BJ (cell line): ENCODE results near the gene PHACTR4. TPM values are rescaled to one million over a fixed set of nuclear protein-coding genes. Genes with fewer than 3 reads are reported as not detected.
"Not testable (repeated sequence)": the region's sequence is repeated elsewhere in the genome, so short reads cannot be mapped to it uniquely, and the experiment has no call there.

Experiments
- CTCF ChIA-PET: fragments of 350-600 bp; formaldehyde crosslinking; extraction: SDS; loops from one replicate; lab custom pipeline; 2021; ENCODE audit warnings: antibody characterized with exemption, inconsistent platforms; lab: Yijun Ruan, JAX
- POLR2A ChIA-PET: fragments of 300-600 bp; sonication (Branson Sonifier 250); formaldehyde crosslinking; extraction: SDS; loops from one replicate; lab custom pipeline; 2021; ENCODE audit warnings: antibody characterized with exemption; lab: Charles Lee
- DNase-seq: peaks from one replicate; pipeline ENCODE4 v3.0.0-alpha.2; 2011; ENCODE audit warnings: low read depth
- H3K27me3 ChIP-seq: 2 replicates; pipeline ENCODE4 v1.6.0; 2011; ENCODE audit warnings: low read length; ENCODE audit not compliant: control insufficient read depth, insufficient read depth
- H3K36me3 ChIP-seq: 2 replicates; pipeline ENCODE4 v1.5.1; 2011; ENCODE audit warnings: low read length; ENCODE audit not compliant: control insufficient read depth, insufficient read depth
- H3K4me3 ChIP-seq: 2 replicates; pipeline ENCODE4 v1.5.1; 2011; ENCODE audit warnings: low read depth, mild to moderate bottlenecking, control low read depth, low read length
- CTCF ChIP-seq: IDR thresholded peaks from 2 replicates; pipeline ENCODE4 v1.5.1; 2011; ENCODE audit warnings: low read depth, mild to moderate bottlenecking, control low read depth, inconsistent platforms, low read length, moderate library complexity; ENCODE audit not compliant: insufficient read depth
- polyA plus RNA-seq: library from polyadenylated mRNA; depleted of rRNA; stranded (reverse); fragments of >200 nt; gene quantifications from 2 replicates; pipeline ENCODE4 v1.2.3, GENCODE V29; 2011

The PHACTR4 gene
- polyA plus RNA-seq, 1 experiment, result 5.2 TPM

- H3K4me3 ChIP-seq, result no peak overlapping the region
- H3K27me3 ChIP-seq, result no peaks in the 10 kb centered on the region
- ChIA-PET POLR2A (interaction anchor here (0.6 kb wide), 1 partner anchor 184 kb away, joined by 3 read pairs; no protein-coding TSS in a partner anchor), CTCF (interaction anchor here (0.7 to 1.5 kb wide), 2 partner anchors 15 to 129 kb away, joined by 3 read pairs; no protein-coding TSS in a partner anchor)
- no peak for TF ChIP-seq CTCF
- no peak for DNase-seq
- no peaks in the 10 kb centered on the region for H3K36me3 ChIP-seq
Measured at GRCh38 chr1:28443550-28443949, 74.0 kb downstream of the PHACTR4 start.

DNA sequence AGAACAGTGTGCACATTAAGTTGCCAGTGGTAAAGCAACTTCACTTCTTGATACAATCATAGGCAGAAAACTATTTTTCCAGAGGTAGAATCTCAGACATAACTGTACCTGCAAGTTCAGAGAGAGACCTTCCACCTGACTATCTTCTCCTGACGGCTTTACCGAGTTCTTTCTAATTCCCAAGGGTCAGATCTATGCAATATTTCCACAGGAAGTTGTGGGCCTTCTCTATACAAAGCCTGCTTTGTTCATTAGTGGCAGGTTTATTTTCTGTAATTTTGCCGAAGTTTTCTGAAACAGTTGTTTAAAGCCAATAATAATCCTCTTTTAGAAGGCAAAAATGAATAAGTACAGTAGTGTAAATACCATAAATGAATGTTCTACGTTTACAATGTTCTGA lies 78.1 kb downstream of the PHACTR4 start:
- no peak for TF ChIP-seq CTCF
- no peak for DNase-seq
- no peaks in the 10 kb centered on the region for H3K27me3 ChIP-seq
- ChIA-PET CTCF (interaction anchor here (1.0 kb wide), 1 partner anchor 15 kb away, joined by 3 read pairs; no protein-coding TSS in a partner anchor), POLR2A (no interaction called here)
- no peak overlapping the region for H3K4me3 ChIP-seq
- H3K36me3 ChIP-seq, result no peaks in the 10 kb centered on the region

DNA sequence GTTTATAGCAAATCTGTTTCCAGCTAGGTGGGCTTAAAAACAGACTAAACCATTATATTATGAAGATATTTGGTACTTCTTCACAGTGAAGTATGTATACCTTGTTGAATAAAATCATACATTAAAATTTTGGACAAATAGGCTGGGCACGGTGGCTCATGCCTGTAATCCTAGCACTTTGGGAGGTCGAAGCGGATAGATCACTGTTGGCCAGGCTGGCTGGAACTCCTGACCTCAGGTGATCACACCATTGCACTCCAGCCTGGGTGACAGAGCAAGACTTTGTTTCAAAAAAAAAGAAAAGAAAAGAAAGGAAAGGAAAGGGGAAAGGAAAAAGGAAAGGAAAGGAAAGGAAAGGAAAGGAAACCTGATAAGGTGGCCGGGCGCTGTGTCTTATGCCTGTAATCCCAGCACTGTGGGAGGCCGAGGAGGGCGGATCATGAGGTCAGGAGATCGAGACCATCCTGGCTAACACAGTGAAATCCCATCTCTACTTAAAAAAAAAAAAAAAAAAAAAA lies 78.6 kb downstream of the PHACTR4 start:
- DNase-seq, POLR2A ChIA-PET, H3K36me3 ChIP-seq, H3K4me3 ChIP-seq, H3K27me3 ChIP-seq: not testable (repeated sequence)
- CTCF ChIA-PET, result interaction anchor here (1.0 kb wide), 1 partner anchor 16 kb away, joined by 3 read pairs; no protein-coding TSS in a partner anchor

DNA sequence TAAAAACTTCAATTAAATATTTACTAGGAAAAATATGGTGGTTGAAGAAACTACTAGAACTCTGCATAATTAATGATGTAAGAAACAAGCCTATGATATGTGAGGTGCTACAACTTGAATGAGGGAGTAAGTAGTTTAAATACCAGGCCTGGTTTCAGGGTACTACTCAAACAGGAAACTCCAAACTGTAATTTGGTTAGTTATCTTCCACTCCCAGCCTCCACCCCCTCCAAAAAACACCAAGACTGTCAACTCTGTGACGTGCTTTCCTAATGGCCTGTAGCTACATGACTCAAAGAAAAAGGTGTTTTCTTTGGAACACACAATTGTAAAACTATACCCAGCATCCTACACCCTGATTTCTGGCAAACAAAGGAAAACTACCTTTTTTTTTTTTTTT lies 80.4 kb downstream of the PHACTR4 start:
- no peak for TF ChIP-seq CTCF
- DNase-seq, result no peak
- Histone ChIP-seq H3K27me3 (no peaks in the 10 kb centered on the region), H3K4me3 (no peak overlapping the region), H3K36me3 (no peaks in the 10 kb centered on the region)
- CTCF ChIA-PET, result no interaction called here
- POLR2A ChIA-PET, result no interaction called here

DNA sequence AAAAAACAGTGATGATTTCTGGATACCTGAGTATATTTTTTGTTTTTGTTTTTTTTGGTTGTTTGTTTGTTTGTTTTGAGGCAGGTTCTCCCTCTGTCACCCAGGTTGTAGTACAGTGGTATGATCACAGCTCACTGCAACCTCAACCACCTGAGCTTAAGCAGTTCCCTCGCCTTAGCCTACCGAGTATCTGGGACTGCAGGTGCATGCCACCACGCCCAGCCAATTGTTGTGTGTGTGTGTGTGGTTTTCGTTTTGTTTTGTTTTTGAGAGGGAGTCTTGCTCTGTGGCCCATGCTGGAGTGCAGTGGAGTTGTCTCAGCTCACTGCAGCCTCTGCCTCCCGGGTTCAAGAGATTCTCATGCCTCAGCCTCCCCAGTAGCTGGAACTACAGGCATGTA lies 81.0 kb downstream of the PHACTR4 start:
- ChIA-PET POLR2A (no interaction called here), CTCF (no interaction called here)
- no peak overlapping the region for H3K4me3 ChIP-seq
- H3K36me3 ChIP-seq, result no peaks in the 10 kb centered on the region
- no peak for DNase-seq
- no peaks in the 10 kb centered on the region for H3K27me3 ChIP-seq
- TF ChIP-seq CTCF, result no peak

- no peak for DNase-seq
- Histone ChIP-seq H3K27me3 (no peaks in the 10 kb centered on the region), H3K36me3 (no peaks in the 10 kb centered on the region), H3K4me3 (no peak overlapping the region)
- ChIA-PET POLR2A (no interaction called here), CTCF (interaction anchor here (1.2 to 1.4 kb wide), 2 partner anchors 11 to 15 kb away, joined by 3 to 8 read pairs; no protein-coding TSS in a partner anchor)
- no peak for TF ChIP-seq CTCF
Measured at GRCh38 chr1:28451011-28451410, 81.5 kb downstream of the PHACTR4 start.
